HL-60 (cell line): ENCODE data around the gene POLE.
A peak's percentile ranks its signal among the peaks of the same experiment; 100 is the strongest.

Source experiments
- DNase-seq, 2 experiments: peaks; one replicate each; pipeline ENCODE4 v3.0.0-alpha.2; 2010 to 2020; ENCODE audit warnings: low read depth in 1 of 2, low spot score in 1 of 2
- H3K27ac ChIP-seq: fragments of 250-450 bp; sonication (Bioruptor Pico); replicated peaks from 2 replicates; pipeline ENCODE4 v1.5.1; 2020; ENCODE audit warnings: mild to moderate bottlenecking, moderate library complexity
- H3K27me3 ChIP-seq: fragments of 250-450 bp; sonication (Bioruptor Pico); 2 replicates; pipeline ENCODE4 v1.5.1; 2021; ENCODE audit warnings: mild to moderate bottlenecking, moderate library complexity; ENCODE audit not compliant: insufficient read depth, poor library complexity, severe bottlenecking
- H3K4me3 ChIP-seq: replicated peaks from 2 replicates; pipeline ENCODE4 v1.5.1; 2011; ENCODE audit warnings: mild to moderate bottlenecking, control low read depth, low read length; ENCODE audit not compliant: insufficient read depth
- CTCF ChIP-seq: IDR thresholded peaks from one replicate; pipeline ENCODE4 v1.5.1; 2011; ENCODE audit warnings: low read length, control low read depth, inconsistent platforms; ENCODE audit not compliant: insufficient read depth
- GABPA ChIP-seq: IDR thresholded peaks from 2 replicates; pipeline ENCODE4 v1.6.1; 2012; ENCODE audit warnings: low read depth
- POLR2AphosphoS5 ChIP-seq: IDR thresholded peaks from 2 replicates; pipeline ENCODE4 v1.6.1; 2012; ENCODE audit warnings: low read depth
- REST ChIP-seq: IDR thresholded peaks from 2 replicates; pipeline ENCODE4 v1.6.1; 2012; ENCODE audit warnings: low read depth; ENCODE audit not compliant: insufficient replicate concordance
- SPI1 ChIP-seq: IDR thresholded peaks from 2 replicates; pipeline ENCODE4 v1.6.1; 2012; ENCODE audit warnings: low read depth, mild to moderate bottlenecking, borderline replicate concordance

Gene POLE

GRCh38 chr12:132735496-132735895 lies 48.4 kb upstream of the POLE start:
- Histone ChIP-seq H3K27ac (no peak overlapping the region), H3K4me3 (no peak overlapping the region)
- TF ChIP-seq GABPA (no peak), POLR2AphosphoS5 (0 out of 2 replicates have a peak, but pooled peaks have one; percentile 30)

GRCh38 chr12:132734206-132734605 lies 47.1 kb upstream of the POLE start:
- Histone ChIP-seq H3K27me3 (no peaks in the 10 kb centered on the region), H3K27ac (no peak overlapping the region), H3K4me3 (no peak overlapping the region)
- TF ChIP-seq CTCF (no peak), SPI1 (no peak), GABPA (no peak), POLR2AphosphoS5 (no peak), REST (no peak)
- DNase-seq, result no peak

More at GRCh38 chr12:132735496-132735895, 48.4 kb upstream of the POLE start:
- DNase-seq, result no peak
- no peaks in the 10 kb centered on the region for H3K27me3 ChIP-seq

GRCh38 chr12:132731574-132731973 lies 44.4 kb upstream of the POLE start:
- no peak overlapping the region for H3K27ac ChIP-seq
- no peak overlapping the region for H3K4me3 ChIP-seq
- no peak for DNase-seq
- TF ChIP-seq REST (no peak), POLR2AphosphoS5 (no peak), SPI1 (no peak)
- no peaks in the 10 kb centered on the region for H3K27me3 ChIP-seq

- no peak for TF ChIP-seq CTCF
- no peak for TF ChIP-seq GABPA
- TF ChIP-seq REST, result no peak
- TF ChIP-seq SPI1, result no peak
- TF ChIP-seq POLR2AphosphoS5, result no peak
- no peak overlapping the region for H3K4me3 ChIP-seq
- no peaks in the 10 kb centered on the region for H3K27me3 ChIP-seq
- DNase-seq, result no peak
- H3K27ac ChIP-seq, result no peak overlapping the region
Observed at GRCh38 chr12:132730353-132730752, 43.2 kb upstream of the POLE start.
